RWPE2 (cell line): Measurements from ENCODE around the gene RASGRF2.

Experiments used
- ATAC-seq: fragments of 200-7000 bp; cut with Tn5 transposase; 3 replicates; pipeline ENCODE4 v1.9.1; 2021; ENCODE audit warnings: low read depth
- DNase-seq: peaks from one replicate; pipeline ENCODE4 v3.0.0-alpha.2; 2020; ENCODE audit warnings: low spot score
- H3K27ac ChIP-seq: fragments of 450-650 bp; 2 replicates; pipeline ENCODE4 v1.5.1; 2017; ENCODE audit warnings: mild to moderate bottlenecking; ENCODE audit not compliant: poor library complexity, severe bottlenecking
- H3K27me3 ChIP-seq: fragments of 250-450 bp; sonication (Bioruptor Pico); 2 replicates; pipeline ENCODE4 v1.5.1; 2021; ENCODE audit warnings: mild to moderate bottlenecking, moderate library complexity; ENCODE audit not compliant: insufficient read depth, poor library complexity, severe bottlenecking
- H3K36me3 ChIP-seq: fragments of 250-450 bp; sonication (Bioruptor Pico); 2 replicates; pipeline ENCODE4 v1.5.1; 2020; ENCODE audit warnings: low read depth, mild to moderate bottlenecking, moderate library complexity
- H3K4me1 ChIP-seq: fragments of 250-450 bp; sonication (Bioruptor Pico); 2 replicates; pipeline ENCODE4 v1.5.1; 2021; ENCODE audit warnings: mild to moderate bottlenecking, moderate library complexity; ENCODE audit not compliant: insufficient read depth, poor library complexity, severe bottlenecking
- H3K4me3 ChIP-seq: fragments of 250-450 bp; sonication (Bioruptor Pico); 2 replicates; pipeline ENCODE4 v1.5.1; 2021; ENCODE audit warnings: mild to moderate bottlenecking, moderate library complexity; ENCODE audit not compliant: severe bottlenecking
- H3K9me3 ChIP-seq: fragments of 250-450 bp; sonication (Bioruptor Pico); 2 replicates; pipeline ENCODE4 v1.5.1; 2021; ENCODE audit warnings: mild to moderate bottlenecking, moderate library complexity; ENCODE audit not compliant: severe bottlenecking
- TF ChIP-seq, protein P1 (sequence below): fragments of 450-650 bp; IDR thresholded peaks from one replicate; pipeline ENCODE4 v1.5.1; 2017; ENCODE audit warnings: mild to moderate bottlenecking, moderate library complexity; ENCODE audit not compliant: poor library complexity, severe bottlenecking

Gene RASGRF2

DNA sequence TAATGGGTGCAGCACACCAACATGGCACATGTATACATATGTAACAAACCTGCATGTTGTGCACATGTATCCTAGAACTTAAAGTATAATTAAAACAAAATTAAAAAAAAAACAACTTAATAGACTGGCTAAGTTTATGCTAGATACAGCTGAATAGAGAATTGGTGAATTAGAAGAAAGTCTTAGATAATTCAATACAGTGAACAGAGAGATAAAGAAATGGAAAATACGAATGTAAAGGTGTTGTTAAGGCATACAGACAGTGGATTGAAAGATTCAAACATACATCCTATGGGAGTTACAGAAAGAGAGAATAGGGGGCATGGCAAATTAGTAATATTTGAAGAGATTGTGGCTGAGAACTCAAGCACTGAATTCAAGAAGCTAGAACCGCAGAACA lies 75.4 kb downstream of the RASGRF2 start:
- no peaks in the 10 kb centered on the region for H3K27me3 ChIP-seq
- no peak overlapping the region for H3K4me3 ChIP-seq
- H3K36me3 ChIP-seq = no peaks in the 10 kb centered on the region
- no peak overlapping the region for H3K27ac ChIP-seq
- no peaks in the 10 kb centered on the region for H3K9me3 ChIP-seq
- TF ChIP-seq, protein P1, sequence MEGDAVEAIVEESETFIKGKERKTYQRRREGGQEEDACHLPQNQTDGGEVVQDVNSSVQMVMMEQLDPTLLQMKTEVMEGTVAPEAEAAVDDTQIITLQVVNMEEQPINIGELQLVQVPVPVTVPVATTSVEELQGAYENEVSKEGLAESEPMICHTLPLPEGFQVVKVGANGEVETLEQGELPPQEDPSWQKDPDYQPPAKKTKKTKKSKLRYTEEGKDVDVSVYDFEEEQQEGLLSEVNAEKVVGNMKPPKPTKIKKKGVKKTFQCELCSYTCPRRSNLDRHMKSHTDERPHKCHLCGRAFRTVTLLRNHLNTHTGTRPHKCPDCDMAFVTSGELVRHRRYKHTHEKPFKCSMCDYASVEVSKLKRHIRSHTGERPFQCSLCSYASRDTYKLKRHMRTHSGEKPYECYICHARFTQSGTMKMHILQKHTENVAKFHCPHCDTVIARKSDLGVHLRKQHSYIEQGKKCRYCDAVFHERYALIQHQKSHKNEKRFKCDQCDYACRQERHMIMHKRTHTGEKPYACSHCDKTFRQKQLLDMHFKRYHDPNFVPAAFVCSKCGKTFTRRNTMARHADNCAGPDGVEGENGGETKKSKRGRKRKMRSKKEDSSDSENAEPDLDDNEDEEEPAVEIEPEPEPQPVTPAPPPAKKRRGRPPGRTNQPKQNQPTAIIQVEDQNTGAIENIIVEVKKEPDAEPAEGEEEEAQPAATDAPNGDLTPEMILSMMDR = no peak
- no peak for ATAC-seq
- DNase-seq = no peak
- H3K4me1 ChIP-seq = no peaks in the 10 kb centered on the region

DNA sequence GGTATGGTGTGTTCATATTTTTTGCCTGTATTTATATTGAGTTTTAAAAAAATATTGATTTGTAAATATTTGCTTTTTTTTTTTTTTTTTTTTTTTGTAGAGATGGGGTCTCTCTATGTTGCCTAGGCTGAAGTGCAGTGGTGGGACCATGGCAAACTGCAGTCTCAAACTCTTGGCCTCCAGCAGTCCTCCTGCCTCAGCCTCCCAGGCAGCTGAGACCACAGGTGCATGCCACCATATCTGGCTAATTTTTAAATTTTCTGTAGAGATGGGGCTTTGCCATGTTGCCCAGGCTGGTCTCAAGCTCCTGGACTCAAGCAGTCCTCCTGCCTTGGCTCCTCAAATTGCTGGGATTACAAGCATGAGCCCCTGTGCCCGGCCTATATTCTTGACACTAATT lies 78.3 kb downstream of the RASGRF2 start:
- Histone ChIP-seq H3K27me3 (no peaks in the 10 kb centered on the region), H3K27ac (no peak overlapping the region), H3K4me3 (no peak overlapping the region), H3K9me3 (no peaks in the 10 kb centered on the region), H3K4me1 (no peaks in the 10 kb centered on the region), H3K36me3 (no peaks in the 10 kb centered on the region)
- DNase-seq (no peak), ATAC-seq (no peak)
- TF ChIP-seq, protein P1 = no peak

DNA sequence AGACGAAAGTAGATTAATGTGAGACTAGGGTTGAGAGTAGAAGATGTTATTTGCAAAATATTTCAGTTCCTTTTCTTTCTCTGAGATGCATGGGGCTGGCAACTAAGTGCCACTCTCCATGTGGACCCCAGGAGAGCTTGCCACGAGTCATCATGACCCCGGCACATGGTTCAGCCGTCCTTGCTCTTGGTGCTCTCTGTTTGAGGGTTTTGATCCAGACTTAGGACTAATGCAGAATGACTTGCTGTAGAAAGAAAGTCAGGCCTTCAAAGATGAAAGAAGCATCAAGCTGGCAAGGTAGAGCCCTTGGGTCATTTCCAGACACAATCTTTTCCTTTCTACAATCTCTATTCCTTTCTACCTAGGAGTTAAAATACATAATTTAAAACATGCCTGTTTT lies 84.7 kb downstream of the RASGRF2 start:
- ATAC-seq (no peak), DNase-seq (no peak)
- Histone ChIP-seq H3K4me3 (no peak overlapping the region), H3K4me1 (no peaks in the 10 kb centered on the region), H3K36me3 (no peaks in the 10 kb centered on the region), H3K27ac (no peak overlapping the region), H3K9me3 (no peaks in the 10 kb centered on the region), H3K27me3 (no peaks in the 10 kb centered on the region)
- TF ChIP-seq, protein P1 = no peak

DNA sequence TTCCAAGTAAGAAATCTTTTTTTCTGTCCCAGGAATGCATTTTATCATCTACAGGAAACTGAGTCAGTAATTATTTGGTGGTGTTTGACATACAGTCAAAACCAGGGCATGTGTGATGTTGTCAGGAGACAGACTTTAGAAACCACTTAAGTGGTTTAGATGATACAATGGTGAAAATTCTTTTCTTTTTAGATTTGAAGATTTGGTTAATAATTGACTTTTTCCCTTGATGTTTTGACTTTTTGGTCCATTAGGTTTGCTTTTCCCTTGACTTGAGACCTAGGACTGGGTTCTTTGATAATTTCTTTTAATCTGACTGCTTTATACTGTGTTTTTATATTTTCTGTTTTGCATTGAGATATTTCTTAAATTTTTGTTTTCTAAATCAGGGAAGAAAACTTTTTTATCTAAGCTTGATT lies 85.2 kb downstream of the RASGRF2 start:
- DNase-seq (no peak), ATAC-seq (no peak)
- no peak overlapping the region for H3K4me3 ChIP-seq
- no peaks in the 10 kb centered on the region for H3K9me3 ChIP-seq
- no peaks in the 10 kb centered on the region for H3K36me3 ChIP-seq
- no peaks in the 10 kb centered on the region for H3K4me1 ChIP-seq
- no peaks in the 10 kb centered on the region for H3K27me3 ChIP-seq
- H3K27ac ChIP-seq = no peak overlapping the region
- TF ChIP-seq, protein P1 = no peak

DNA sequence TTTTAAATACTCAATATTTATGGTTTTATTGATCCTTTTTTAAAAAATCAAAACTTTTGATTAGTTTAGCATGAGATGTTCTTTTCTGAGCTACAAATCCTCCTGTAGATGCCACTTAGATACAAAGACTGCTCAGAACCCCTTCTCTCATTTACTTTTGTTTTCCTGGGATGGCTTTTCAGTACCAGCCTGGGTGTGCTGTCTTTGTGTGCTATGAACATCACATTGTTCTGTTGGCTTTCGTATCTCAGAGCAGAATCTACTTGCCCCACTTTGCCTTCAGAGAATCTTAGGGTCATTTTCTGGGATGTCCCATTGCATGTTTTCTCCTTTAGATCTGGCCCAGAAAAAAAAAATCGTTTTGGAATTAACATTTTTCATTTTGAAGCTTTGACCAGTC lies 85.9 kb downstream of the RASGRF2 start:
- TF ChIP-seq, protein P1 = no peak
- H3K36me3 ChIP-seq = no peaks in the 10 kb centered on the region
- H3K4me1 ChIP-seq = no peaks in the 10 kb centered on the region
- ATAC-seq = no peak
- no peak for DNase-seq
- no peak overlapping the region for H3K4me3 ChIP-seq
- H3K27ac ChIP-seq = no peak overlapping the region
- H3K9me3 ChIP-seq = no peaks in the 10 kb centered on the region
- no peaks in the 10 kb centered on the region for H3K27me3 ChIP-seq
